ENCODE measurements around the gene MT1H. TPM values are rescaled to one million over a fixed set of nuclear protein-coding genes. Genes with fewer than 3 reads are reported as not detected.

MT1H gene
- total RNA-seq, 2 donors from 2014 or later, result not detected

GRCh38 chr16:56684926-56685590, 15.4 kb downstream of the MT1H start:
- TF ChIP-seq, protein P1, sequence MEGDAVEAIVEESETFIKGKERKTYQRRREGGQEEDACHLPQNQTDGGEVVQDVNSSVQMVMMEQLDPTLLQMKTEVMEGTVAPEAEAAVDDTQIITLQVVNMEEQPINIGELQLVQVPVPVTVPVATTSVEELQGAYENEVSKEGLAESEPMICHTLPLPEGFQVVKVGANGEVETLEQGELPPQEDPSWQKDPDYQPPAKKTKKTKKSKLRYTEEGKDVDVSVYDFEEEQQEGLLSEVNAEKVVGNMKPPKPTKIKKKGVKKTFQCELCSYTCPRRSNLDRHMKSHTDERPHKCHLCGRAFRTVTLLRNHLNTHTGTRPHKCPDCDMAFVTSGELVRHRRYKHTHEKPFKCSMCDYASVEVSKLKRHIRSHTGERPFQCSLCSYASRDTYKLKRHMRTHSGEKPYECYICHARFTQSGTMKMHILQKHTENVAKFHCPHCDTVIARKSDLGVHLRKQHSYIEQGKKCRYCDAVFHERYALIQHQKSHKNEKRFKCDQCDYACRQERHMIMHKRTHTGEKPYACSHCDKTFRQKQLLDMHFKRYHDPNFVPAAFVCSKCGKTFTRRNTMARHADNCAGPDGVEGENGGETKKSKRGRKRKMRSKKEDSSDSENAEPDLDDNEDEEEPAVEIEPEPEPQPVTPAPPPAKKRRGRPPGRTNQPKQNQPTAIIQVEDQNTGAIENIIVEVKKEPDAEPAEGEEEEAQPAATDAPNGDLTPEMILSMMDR (IDR thresholded peaks at IDR 0.05), result no peak
- peak overlapping the region; percentile 86 to 87 for H3K27ac ChIP-seq
- no peak overlapping the region for H3K4me3 ChIP-seq
- DNase-seq (ENCODE audit: low spot score), result no peak
- H3K36me3 ChIP-seq, result peaks cover 4% of the 10 kb centered on the region
- H3K9me3 ChIP-seq, result no peaks in the 10 kb centered on the region
- H3K4me1 ChIP-seq, result peaks cover 0 to 36% of the 10 kb centered on the region in 2 donors
- H3K27me3 ChIP-seq, result no peaks in the 10 kb centered on the region

- H3K27me3 ChIP-seq, result no peaks in the 10 kb centered on the region
- TF ChIP-seq, protein P1 (IDR thresholded peaks at IDR 0.05), result no peak
- peaks cover 4% of the 10 kb centered on the region for H3K36me3 ChIP-seq
- no peaks in the 10 kb centered on the region for H3K9me3 ChIP-seq
- H3K4me1 ChIP-seq, result peaks cover 0 to 29% of the 10 kb centered on the region in 2 donors
- no peak overlapping the region for H3K27ac ChIP-seq
- DNase-seq (ENCODE audit: low spot score), result no peak
- H3K4me3 ChIP-seq, result no peak overlapping the region
Measured at GRCh38 chr16:56686758-56687157, 17.1 kb downstream of the MT1H start.

DNA sequence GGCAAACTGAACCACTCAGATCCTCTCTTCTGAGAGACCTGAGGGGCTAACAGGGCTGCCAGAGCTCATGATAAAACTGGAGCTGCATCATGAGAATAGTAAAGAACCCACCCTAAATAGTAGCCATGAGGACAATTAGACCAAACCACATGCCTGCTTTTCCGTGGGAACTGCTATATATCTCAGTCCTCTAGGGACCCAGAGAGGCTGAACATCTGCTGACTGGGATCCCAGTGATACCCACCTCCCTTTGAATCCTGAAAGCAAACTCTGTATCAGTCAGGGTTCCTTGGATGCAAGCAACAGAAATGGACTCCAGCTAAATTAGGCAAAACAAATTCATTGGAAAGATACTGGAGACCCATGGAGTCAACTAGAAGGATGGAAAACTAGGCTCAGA, 19.1 kb downstream of the MT1H start:
- Histone ChIP-seq H3K36me3 (peaks cover 4% of the 10 kb centered on the region), H3K27ac (no peak overlapping the region), H3K4me3 (no peak overlapping the region), H3K4me1 (peaks cover 0 to 15% of the 10 kb centered on the region in 2 donors), H3K27me3 (no peaks in the 10 kb centered on the region), H3K9me3 (no peaks in the 10 kb centered on the region)
- no peak for DNase-seq (ENCODE audit: low spot score)
- TF ChIP-seq, protein P1 (IDR thresholded peaks at IDR 0.05), result no peak

GRCh38 chr16:56689171-56689570, 19.6 kb downstream of the MT1H start:
- TF ChIP-seq, protein P1 (IDR thresholded peaks at IDR 0.05), result no peak
- no peak overlapping the region for H3K27ac ChIP-seq
- no peak overlapping the region for H3K4me3 ChIP-seq
- peaks cover 2% of the 10 kb centered on the region for H3K36me3 ChIP-seq
- H3K9me3 ChIP-seq, result no peaks in the 10 kb centered on the region
- no peaks in the 10 kb centered on the region for H3K27me3 ChIP-seq
- peaks cover 0 to 12% of the 10 kb centered on the region in 2 donors for H3K4me1 ChIP-seq
- DNase-seq (ENCODE audit: low spot score), result no peak

DNA sequence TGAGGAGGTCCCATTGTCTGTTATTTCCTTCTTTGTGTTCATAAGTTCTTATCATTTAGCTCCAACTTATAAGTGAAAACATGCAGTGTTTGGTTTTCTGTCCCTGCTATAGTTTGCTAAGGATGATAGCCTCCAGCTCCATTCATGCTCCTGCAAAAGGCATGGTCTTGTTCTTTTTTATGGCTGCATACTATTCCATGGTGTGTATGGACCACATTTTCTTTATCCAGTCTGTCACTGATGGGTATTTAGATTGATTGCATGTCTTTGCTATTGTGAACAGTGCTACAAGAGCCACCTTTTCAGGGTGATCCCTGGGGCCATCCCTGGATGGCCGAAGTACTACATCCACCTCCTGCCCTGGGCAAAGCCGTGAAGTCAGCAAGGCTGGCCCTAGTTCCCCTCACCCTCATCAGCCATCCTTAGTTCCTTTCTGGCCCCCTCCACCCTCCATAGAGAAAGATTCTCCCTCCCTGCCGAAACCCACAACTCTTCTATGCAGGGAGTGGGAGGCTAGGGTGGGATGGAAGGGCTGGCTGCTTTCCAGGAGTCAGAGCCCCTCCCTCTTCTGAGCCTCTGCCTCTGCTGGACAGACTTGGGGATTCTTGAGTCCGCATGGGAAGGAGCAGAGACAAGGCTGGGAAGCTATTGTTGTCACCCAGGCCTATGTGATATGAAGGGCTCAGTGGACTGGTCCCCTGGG, 21.0 kb downstream of the MT1H start:
- Histone ChIP-seq H3K36me3 (no peaks in the 10 kb centered on the region), H3K9me3 (no peaks in the 10 kb centered on the region), H3K4me3 (no peak overlapping the region), H3K4me1 (no peaks in the 10 kb centered on the region), H3K27me3 (no peaks in the 10 kb centered on the region), H3K27ac (no peak overlapping the region)
- no peak for DNase-seq (ENCODE audit: low spot score)
- TF ChIP-seq, protein P1 (IDR thresholded peaks at IDR 0.05), result no peak

Measured in right atrium auricular region (tissue), 2 donors.